ENCODE measurements around the gene CYP4F22. TPM values are rescaled to one million over a fixed set of nuclear protein-coding genes. Genes with fewer than 3 reads are reported as not detected.

The CYP4F22 gene
- total and polyA plus RNA-seq, 2 of the 8 experiments (the other 6 are each of a cell fraction or from before 2014, with no cell fraction given), result not detected

GRCh38 chr19:15468675-15469512 is 39.4 kb upstream of the CYP4F22 start:
- Histone ChIP-seq H4K8ac (ENCODE audit: extremely low read depth, insufficient read depth, low read length) (0 out of 2 replicates have a peak overlapping the region, but pooled peaks have one; percentile 31), H2AFZ (ENCODE audit: low read length) (no peak overlapping the region), H2BK15ac (ENCODE audit: low read length) (no peak overlapping the region), H2BK20ac (ENCODE audit: low read length) (no peak overlapping the region), H3K23me2 (ENCODE audit: low read depth, low read length) (peaks cover 2% of the 10 kb centered on the region; the same call in 1 of the 2 replicates), H3K4me3 (ENCODE audit: extremely low read depth in 1 of 4, insufficient read depth in 2 of 4, low read depth in 3 of 4, low read length in 4 of 4) (peak overlapping the region in 2 of 4 experiments; percentile 23 to 57; a peak in 3 of 8 replicates), H3K27ac (ENCODE audit: low read depth, low read length) (no peak overlapping the region), H3K56ac (replicated peaks; ENCODE audit: insufficient read length, low read depth, low read length) (no peak overlapping the region), H2BK5ac (ENCODE audit: low read depth, low read length) (no peak overlapping the region), H4K5ac (ENCODE audit: insufficient read length, low read depth, low read length) (no peak overlapping the region), H3K23ac (ENCODE audit: insufficient read length) (no peak overlapping the region), H3K36me3 (ENCODE audit: control insufficient read depth in 2 of 4, insufficient read depth in 4 of 4, low read length in 3 of 4) (no peaks in the 10 kb centered on the region), H2BK12ac (ENCODE audit: low read depth, low read length) (no peak overlapping the region), H3K9ac (replicated peaks in 1 of 4; ENCODE audit: extremely low read depth in 1 of 4, low read depth in 3 of 4, low read length in 3 of 4) (no peak overlapping the region), H3K9me3 (ENCODE audit: insufficient read depth in 2 of 2, low read depth in 1 of 2, low read length in 1 of 2) (peaks cover 2 to 7% of the 10 kb centered on the region in 2 experiments; a peak in 1 of 4 replicates), H4K91ac (replicated peaks; ENCODE audit: insufficient read length, low read length) (no peak overlapping the region), H3K79me2 (ENCODE audit: control insufficient read depth in 1 of 2, insufficient read depth in 2 of 2, low read length in 2 of 2) (no peaks in the 10 kb centered on the region), H2BK120ac (replicated peaks; ENCODE audit: low read depth, low read length) (no peak overlapping the region), H4K20me1 (replicated peaks in 1 of 2; ENCODE audit: control insufficient read depth in 1 of 2, insufficient read depth in 2 of 2, low read length in 2 of 2) (peaks cover 3 to 8% of the 10 kb centered on the region in 2 experiments), H3K18ac (ENCODE audit: extremely low read depth, low read length) (no peak overlapping the region), H3K4ac (replicated peaks; ENCODE audit: insufficient read length, low read depth, low read length) (no peak overlapping the region), H3K14ac (ENCODE audit: insufficient read length) (no peak overlapping the region), H3K79me1 (ENCODE audit: low read depth, low read length) (no peaks in the 10 kb centered on the region), H3K27me3 (replicated peaks in 1 of 4; ENCODE audit: control insufficient read depth in 3 of 4, extremely low read depth in 1 of 4, insufficient read depth in 3 of 4, low read length in 3 of 4) (peaks cover 15 to 29% (median 23%) of the 10 kb centered on the region in 4 experiments), H2AK5ac (ENCODE audit: low read depth, low read length) (no peak overlapping the region), H3K4me1 (replicated peaks in 1 of 4; ENCODE audit: control insufficient read depth in 3 of 4, insufficient read depth in 4 of 4, low read length in 3 of 4) (peaks cover 0 to 5% (median 3%) of the 10 kb centered on the region in 4 experiments; a peak in 2 of 7 replicates), H3K4me2 (ENCODE audit: insufficient read depth in 1 of 2, low read depth in 2 of 2, low read length in 2 of 2) (peak overlapping the region; percentile 31 to 86; a peak in 3 of 4 replicates)
- ChIA-PET CTCF (ENCODE audit: partially characterized antibody) (interaction anchor here (1.0 to 1.7 kb wide), 2 partner anchors 49 to 87 kb away, joined by 4 to 5 read pairs; partner anchors contain the start of gene AKAP8L), POLR2A (ENCODE audit: partially characterized antibody) (no interaction called here)
- WGBS, 2 experiments (ENCODE audit: extremely low coverage in 1 of 2, insufficient coverage in 1 of 2, insufficient read length in 1 of 2, insufficient replicate concordance in 2 of 2, low coverage in 1 of 2, low lambda C conversion rate in 2 of 2, missing lambda C conversion rate in 1 of 2), result 78% methylated on average over 12 of the region's 12 CpGs; no CpG with 5 or more reads in 1 of the 2 experiments
- DNase-seq (ENCODE audit: low read depth in 1 of 2, low spot score in 2 of 2), result no peak
- FAIRE-seq, result no peak
- no peak for TF ChIP-seq E2F6 (IDR thresholded peaks at IDR 0.05)
- no peak for TF ChIP-seq EGR1 (IDR thresholded peaks at IDR 0.05; ENCODE audit: borderline replicate concordance, low read depth, low read length)
- TF ChIP-seq TBP (IDR thresholded peaks at IDR 0.05; ENCODE audit: low read depth, low read length), result no peak
- no peak for TF ChIP-seq TAF1 (IDR thresholded peaks at IDR 0.05; ENCODE audit: low read depth, low read length)
- TF ChIP-seq JUN (IDR thresholded peaks at IDR 0.05; ENCODE audit: low read depth, low read length), result no peak
- TF ChIP-seq USF2 (IDR thresholded peaks at IDR 0.05; ENCODE audit: low read length), result no peak
- TF ChIP-seq GTF2F1 (IDR thresholded peaks at IDR 0.05; ENCODE audit: borderline replicate concordance, low read depth, low read length), result no peak
- TF ChIP-seq MAX (IDR thresholded peaks at IDR 0.05), result no peak
- TF ChIP-seq TCF12 (IDR thresholded peaks at IDR 0.05; ENCODE audit: low read depth, low read length), result no peak
- TF ChIP-seq SUZ12 (IDR thresholded peaks at IDR 0.05; ENCODE audit: low read length), result no peak
